Dedifferentiated amniotic fluid mesenchymal stem cell (primary cell): ENCODE data around the gene ECE1.

Experiments
- DNase-seq: peaks from one replicate; pipeline ENCODE4 v3.0.0-alpha.2; 2016; ENCODE audit errors: extremely low spot score

Gene ECE1

DNA sequence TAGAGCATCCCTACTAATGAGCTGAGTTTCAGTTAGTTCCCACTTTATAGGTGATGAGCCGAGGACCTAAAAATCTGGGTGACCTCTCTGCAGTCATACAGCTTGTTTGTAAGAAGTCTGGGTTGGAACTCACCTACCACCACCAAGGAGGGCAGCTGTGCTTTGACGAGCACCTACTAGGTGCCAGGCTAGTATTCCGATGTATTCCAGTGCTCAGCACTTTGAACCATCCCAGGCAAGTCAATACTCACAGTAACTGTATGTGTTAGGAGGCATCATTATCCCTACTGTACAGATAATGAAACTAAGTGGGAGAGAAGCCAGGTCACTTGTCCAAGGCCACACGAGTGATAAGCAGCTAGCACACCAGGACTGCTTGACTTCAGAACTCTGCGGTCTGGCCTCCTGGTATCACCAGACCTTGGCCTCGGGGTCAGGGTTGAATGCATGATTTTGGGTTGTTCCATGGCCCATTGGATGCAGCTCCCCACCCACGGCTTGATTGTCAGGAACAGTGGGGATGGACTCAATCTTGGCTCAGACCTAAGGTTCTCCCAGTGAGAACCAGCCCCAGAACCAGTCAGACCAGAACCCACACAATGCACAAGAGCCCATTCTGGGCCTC, 20.7 kb downstream of the ECE1 start:
- no peak for DNase-seq

DNA sequence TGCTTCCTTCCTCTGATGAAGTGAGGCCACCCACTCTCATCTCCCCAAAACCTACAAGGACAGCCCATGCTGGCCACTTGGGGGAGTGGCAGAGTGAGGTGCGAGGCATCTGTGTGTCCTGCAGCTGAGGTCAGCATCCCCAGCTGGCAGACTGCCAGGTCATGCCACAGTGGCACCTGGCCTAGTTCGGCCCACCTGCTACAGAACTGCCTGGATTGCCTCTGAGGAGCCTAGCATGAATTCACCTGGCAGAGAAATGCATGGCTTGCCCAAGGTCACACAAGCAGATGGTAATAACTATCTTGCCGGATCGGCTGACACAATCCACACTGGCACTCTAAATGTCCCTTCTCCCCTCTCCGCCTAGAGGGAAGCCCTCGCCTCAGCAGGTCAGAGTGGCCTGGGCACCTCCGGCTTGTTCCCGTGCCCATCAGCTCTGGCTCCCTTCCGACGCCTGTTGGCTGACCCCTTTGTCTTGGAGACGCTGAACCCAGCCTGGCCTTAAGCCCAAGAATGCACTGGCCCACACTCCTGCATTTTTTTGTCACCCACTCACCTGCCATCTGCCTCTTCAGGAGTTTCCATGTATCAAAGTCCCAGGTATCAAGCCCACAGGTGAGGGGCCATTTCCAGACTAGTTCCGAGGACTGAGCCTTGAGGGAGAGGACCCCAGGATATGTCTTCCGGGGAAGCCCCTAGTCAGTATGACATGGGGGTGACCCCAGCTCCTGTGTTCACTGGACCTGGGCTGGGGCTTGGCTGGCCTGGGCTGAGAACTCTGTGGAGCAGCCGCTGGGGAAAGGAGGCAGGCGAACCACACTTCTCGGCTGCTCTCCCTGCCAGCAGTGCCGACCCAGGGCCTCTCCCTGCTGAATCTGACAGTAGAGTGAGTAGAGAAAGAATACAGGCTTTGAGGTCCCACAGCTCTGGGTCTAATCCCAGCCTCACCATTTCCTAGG, 21.7 kb downstream of the ECE1 start:
- DNase-seq = no peak

DNA sequence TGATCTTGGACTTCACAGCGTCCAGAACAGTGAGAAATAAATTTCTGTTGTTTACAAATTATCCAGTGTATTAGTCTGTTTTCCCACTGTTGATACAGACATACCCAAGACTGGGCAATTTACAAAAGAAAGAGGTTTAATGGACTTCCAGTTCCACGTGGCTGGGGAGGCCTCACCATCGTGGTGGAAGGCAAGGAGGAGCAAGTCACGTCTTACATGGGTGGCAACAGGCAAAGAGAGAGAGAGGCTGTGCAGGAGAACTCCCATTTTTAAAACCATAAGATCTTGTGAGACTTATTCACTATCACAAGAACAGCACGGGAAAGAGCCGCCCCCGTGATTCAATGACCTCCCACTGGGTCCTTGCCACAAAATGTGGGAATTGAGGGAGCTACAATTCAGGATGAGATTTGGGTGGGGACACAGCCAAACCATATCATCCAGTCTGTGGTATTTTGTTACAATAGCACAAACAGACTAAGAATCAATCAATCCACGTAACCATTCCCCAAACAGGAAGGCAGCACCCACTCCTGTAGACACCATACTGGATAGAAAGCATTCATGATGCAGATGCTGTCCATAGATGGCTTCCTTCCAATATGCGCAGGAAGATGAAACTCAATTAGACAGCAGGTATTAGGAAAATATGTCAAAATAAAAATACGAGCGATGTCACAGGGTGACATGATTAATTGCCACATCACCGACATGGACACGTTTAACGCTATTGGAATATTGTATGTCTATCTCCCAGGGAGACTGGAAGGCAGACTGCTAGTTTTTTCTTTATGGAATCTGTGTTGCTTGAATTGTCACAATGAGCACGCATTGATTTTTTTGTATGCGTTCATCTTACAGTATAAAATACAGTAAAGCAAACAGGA, 22.8 kb downstream of the ECE1 start:
- DNase-seq = no peak

DNA sequence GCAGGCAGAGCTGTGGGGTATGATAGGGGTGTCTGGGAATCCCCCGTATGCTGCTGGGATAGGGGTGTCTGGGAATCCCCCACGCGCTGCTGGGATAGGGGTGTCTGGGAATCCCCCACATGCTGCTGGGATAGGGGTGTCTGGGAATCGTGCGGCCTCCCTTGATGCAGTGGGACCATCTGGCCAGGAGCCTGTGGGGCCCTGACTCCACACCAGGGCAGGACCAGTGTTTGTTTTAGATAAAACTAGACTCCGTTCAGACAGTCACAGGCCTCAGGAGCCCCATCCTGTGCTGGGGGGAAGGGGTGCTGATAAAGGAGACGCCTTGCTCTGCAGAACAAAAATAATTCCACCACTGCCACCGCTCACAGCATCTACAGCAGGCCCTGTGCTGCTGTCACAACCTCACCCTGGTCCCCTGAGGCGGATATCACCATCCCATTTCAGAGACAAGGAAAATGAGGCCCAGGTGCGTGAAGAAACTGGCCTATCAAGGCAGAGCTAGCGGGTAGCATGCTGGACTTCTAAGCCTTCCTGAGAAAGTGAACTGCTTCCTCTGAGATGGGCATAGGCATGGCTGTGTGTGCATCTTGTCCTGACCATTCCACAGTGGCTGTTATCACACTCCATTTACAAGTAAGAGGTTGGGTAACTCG, 24.0 kb downstream of the ECE1 start:
- no peak for DNase-seq

DNA sequence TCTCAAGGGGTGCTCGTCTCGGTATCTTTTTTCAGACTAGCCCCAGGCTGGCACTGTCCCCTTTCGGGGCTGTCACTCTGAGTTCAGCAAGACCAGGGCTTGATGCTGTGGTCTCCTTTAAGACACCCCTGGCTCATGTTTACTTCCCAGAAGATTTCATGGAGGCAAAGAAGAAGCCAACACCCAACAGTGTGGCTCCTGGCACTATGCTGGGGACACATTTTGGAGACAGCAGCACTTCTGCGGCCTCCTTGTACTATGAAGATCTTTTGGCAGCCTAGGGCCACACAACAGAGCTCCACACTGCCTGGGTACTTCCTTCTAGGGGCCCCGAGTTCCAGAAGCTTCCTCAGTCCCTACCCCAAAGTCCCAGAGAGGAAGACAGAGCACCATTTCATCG, 24.6 kb downstream of the ECE1 start:
- DNase-seq = no peak

DNA sequence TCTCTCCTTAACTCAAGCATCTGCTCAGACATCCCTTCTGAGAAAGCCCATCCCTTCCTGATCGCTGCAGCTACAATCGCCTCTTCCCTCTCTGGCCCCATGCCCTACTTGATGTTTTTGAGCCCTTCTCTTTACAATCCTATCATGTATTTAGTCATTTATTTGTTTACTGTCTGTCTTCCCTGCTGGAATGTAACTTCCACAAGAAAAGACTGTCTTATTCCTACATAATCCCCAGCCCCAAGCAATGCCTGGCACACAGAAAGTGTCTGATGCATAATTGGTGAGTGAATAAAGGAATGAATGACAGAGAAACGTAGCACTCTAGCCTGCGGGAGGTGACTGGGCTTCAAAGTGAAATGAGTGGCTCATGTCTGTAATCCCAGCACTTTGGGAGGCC, 25.4 kb downstream of the ECE1 start:
- no peak for DNase-seq

DNA sequence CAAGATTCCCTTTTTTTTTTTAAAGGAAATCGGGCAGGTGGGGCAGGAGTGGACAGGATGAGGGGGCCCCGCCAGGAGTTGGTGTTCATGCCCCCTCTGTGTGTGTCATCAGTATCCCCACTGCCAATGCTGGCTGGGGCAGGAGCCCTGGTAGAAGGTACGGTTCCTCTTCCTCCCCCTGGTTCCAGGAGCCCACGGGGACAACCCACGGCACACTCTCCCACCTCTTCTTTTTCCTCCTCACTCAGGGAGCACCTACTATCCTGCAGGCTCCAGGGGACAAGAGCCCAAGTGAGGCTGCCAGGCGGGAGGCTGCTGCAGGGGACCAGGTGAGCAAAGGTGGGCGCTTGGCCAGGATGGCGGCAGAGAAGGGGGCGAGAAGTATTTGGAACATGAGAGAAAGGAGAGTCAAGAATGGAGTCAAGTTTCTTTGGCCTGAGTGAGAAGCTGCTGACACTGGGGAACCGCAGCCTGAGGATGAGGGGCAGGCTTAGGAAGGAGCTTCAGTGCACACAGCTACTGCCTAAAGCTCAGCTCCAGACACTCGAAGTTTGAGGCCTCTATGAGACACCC, 26.5 kb downstream of the ECE1 start:
- no peak for DNase-seq

DNA sequence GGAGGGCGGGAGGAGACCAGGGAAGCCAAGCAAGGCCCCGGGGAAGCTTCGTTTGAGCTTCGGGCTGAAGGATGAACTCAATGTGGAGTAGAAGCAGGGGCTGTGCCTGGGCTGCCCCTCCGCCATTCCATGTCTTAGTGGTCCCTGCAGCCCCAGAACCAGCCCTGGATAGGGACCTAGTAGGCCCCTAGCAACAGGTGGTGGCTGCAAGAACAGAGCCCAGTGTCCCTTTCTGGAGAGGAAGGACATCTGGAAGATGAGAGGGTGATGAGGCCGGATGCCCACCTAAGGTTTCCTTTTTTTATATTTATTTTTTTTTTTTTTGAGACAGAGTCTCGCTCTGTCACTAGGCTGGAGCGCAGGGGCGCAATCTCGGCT, 27.2 kb downstream of the ECE1 start:
- no peak for DNase-seq

DNA sequence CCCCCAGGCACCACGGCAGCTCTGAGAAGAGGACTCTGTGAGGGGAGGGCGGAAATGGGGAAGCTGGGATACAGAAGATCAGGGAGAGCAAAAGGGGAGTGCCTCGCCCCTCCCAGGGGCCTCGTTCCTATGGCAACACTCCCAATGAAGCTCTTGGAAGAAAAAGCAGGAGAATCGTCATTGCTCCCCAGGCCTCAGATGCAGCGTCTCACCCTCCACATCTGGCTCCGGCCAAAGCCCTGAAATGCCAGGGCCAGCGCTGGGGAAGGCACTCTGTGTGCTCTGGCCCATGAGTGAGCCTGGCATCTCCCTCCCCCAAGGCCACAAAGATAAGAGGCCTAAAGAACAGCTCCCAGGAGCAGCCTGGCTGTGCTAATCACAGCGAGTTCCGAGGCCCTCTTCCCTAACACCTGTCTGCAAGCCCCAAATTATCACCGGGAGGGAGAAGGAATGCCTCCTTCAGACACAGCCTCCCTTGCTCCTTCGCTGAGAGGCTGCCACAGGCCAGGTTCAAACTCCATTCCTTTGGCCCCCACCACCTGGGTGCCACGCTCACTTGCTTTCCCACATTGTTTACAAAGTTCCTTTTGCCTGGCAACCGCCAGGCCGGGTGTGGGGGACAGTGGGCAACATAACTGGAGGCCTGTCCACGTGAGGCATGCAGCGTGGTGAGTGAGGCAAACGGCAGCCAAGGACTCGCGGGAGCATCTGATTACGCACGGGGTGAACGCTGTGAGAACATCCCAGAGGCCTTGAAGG, 27.8 kb downstream of the ECE1 start:
- DNase-seq = peak; percentile 70

DNA sequence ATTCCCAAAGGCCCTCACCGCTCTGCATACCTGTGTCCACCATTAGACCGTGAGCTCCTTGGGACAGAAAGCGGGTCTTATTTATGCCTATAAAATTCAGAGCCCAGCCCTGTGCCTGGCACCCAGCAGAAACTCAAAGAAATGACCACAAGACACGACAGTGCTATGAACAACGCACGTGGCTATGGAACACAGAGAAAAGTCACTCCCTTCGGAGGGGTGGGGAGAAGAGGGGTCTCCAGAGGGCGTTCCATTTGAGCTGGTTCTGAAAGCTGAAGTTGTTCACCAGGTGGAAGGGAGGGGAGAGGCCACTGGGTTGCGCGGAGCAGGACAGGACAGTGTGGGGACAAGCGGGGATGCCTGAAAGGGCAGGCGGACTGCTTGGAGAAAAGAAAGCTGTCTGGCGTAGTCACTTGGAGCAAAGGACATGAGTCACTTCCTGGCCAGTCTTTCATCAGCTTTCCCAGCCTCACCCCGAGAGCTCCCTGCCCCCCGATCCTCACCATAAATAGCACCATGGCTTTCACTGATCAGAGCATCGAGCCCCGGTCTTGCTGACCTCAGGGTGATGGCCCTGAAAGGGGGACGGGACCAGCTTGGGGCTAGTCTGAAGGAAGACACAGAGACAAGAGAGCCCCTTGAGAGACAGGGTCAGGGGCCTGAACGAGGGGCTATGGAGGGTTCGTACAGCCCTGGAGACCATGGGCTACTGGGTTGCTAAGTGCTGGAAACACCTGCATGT, 28.5 kb downstream of the ECE1 start:
- peak; percentile 84 for DNase-seq

DNA sequence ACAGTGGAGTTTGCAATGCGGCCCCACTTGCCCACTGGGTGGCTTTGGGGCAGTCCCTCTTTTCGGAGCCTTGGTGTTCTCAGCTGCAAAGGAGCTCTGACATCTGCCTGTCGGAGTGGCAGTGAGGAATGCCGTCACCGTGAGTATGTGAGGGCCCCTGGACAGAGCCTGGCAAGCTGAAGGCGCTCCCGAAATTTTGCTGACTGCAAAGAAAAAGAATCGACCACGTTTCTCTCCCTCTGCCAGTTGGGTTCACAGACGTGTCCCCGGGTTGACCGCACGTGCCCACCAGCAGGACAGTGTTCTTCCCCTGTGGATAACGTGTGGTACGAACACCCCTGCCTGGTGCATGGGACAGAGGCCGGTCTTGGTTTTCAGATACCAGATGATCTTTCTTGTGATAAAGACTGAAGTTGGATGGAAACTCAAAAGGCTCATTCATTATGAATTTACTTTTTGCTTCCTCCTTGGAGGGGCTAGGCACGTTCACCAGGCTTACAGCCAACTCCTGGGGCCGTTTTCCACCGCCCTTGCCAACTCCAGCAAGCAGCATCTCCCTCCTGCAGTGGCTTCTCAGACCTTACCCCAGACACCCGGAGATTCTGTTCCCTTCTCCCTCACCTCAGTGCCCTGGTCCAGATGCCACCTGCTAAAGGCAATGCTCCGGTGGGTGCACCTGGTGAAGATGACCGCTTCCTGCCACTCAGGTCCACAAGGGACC, 29.7 kb downstream of the ECE1 start:
- no peak for DNase-seq

DNA sequence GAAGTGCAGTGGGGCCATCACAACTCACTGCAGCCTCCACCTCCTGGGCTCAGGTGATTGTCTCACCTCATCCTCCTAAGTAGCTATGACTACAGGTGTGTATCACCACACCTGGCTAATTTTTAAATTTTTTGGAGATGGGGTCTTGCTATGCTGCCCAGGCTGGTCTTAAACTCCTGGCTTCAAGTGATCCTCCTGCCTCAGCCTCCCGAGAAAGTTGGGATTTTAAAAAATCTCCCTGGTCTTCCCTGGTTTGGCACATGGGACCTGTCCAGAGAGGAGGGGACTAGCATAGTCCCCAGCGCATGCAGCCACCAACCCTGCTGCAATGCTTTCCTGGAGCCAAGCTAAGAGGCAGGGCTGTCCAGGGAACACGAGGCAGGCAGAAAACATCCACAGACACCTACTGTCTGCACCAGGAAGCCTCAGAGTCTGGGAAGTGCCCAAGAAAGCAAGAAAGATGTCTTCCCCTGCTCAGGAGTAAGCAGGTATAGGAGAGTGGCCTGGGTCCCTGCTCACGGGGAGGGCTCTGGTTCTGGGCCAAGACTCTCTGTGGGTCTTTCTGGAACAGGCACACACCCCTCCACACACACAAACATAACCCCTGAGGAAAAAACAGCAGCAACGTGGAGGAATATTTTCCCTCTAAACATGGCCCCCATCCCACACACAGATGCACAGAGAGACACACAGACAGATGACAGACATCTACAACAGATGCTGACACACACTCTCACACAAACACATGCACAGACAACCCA, 30.8 kb downstream of the ECE1 start:
- DNase-seq = no peak

DNA sequence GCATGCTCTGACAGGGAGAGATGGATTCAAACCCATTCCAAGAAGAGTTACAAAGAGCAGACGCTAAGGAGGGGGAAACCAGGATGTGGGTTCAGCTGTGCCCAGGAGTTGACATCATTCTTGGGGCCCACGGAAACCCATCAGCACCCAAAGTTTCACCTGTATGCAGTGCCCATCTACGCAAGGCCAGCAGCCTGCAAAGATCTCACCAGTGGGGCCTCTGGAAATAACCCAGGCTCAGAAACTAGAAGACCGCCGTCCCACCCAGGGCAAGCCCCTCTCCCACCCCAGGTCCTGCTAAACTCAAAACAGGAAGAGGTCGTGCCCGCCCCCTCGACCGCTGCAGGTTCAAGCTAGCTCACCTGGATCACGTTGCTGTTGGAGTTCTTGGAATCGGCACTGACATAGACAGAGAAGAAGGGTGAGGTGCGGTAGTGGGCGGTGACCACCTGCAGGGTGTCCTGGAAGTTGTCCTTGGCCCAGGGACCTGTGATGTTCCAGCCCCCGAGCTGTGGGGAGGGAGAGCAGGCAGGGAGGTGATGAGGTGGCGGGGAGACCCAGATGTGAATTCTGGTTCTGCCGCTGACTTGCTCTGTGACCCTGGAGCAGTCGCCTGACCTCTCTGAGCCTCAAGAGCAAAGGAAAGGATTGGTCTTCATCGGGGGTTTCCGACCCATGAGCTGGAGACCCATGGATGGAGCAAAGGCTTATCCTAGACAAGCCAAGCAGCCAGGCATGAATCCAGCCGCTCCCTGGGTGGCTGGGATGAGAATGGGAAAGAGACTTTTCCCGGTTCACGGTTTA, 31.7 kb downstream of the ECE1 start:
- DNase-seq = no peak

DNA sequence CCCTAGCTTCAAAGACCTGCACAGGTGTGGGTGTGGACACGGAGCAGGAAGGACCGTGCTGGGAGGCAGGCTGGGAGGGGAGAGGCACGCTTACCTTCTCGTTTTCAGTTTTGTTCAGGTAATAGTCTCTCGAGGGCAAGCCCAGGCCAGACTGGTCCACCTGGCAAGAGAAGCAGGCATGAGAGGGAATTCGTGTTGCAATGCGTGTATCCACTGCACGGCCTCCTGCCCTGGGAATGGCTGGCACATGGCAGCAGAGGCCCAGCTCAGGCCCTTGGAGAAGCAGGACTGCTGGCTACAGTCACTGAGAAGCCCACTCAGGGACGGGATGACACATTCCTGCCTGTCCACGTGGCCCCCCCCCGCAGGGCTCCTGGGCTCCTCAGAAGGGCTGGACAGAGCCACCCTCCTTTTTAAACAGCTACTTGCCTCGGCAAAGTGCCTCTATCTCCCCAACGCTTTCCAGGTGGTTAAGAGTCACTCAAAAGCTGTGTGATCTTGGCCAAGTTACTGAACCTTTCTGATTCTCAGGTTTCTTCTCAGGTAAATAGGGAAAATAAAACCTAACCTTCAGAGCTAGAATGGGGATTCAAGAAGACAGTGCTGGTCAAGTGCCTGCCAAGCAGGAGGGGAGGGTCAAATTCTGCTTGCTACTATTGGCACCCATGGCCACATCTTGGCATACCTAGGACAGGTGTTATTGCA, 32.7 kb downstream of the ECE1 start:
- no peak for DNase-seq

DNA sequence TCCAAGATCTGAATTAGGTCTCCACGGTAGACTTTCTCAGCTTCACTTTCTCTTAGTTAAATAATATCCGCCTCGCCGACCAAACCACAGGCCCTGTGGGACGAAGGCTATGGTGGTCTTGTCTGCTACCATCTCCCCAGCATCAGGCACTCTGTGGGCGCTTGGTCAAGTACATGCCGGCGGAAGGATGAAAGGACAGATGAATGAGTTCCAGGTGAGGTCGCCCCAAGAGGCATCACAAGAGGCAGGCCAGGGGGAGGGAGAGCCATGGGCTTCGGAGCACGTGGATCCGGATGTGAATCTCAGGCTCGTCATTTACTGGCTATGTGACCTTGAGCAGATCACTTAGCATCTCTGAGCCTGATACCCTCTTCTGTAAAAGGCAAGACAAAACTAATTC, 33.5 kb downstream of the ECE1 start:
- no peak for DNase-seq

DNA sequence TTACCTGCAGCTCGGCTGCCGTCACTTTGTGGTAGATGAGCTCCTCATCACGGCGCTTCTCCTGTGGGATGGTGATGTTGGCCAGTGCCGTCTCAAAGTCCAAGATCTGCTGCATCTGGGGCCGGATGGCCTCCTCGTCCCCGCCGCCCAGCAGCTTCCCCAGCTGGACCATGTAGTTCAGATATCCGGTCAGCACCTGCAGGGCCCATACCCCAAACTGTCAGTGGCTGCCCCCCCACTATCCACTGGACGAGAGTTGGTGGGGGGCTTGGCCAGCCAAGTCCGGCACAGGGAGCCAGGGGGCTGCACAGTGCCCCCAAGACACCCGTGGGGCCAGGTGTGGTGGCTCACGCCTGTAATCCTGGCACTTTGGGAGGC, 34.3 kb downstream of the ECE1 start:
- no peak for DNase-seq

DNA sequence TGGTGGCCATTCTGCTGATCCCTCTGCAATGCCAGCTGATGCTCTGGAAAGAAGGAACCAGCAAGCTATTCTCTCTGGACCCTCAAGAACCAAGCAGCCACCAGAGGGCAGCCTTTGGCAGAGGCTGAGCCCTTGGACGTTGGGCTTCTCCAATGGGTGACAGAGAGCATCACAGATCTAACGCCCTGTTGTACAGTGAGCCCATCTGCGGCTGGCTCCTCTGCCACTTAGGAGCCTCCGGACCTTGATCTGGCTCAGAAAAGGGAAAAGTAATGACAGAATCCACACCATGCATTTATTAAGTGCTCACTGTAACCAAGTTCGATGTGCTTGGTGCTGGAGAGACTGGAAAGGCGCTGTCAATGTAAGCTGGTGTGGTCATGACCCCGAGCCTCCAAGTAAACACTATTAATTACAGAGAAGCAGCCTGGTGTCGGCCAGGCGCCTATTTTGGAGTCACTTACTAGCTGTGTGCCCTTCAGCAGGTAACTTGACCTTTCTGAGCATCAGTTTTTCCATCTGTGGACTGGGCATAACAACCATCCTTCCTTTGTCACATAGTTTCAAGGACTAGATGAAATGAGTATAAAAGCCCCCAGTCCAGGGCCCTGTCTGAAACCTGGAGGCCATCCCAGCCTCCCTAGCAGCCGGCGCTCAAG, 34.9 kb downstream of the ECE1 start:
- peak; percentile 85 for DNase-seq
